Stimulated activated CD8-positive, alpha-beta memory T cell treated with anti-CD3 and anti-CD28 coated beads, Interleukin-7, amount 100 ng/mL, for 4 hours (primary cell): ENCODE results near the gene MLF1.
A peak's percentile ranks its signal among the peaks of the same experiment; 100 is the strongest.
"Not testable (repeated sequence)": the region's sequence is repeated elsewhere in the genome, so short reads cannot be mapped to it uniquely, and the experiment has no call there.

Experiments used
- DNase-seq, 2 donors: peaks; one replicate each; pipeline ENCODE4 v3.0.0-alpha.2; 2020; ENCODE audit warnings: low read depth in 2 of 2

MLF1 gene, protein sequence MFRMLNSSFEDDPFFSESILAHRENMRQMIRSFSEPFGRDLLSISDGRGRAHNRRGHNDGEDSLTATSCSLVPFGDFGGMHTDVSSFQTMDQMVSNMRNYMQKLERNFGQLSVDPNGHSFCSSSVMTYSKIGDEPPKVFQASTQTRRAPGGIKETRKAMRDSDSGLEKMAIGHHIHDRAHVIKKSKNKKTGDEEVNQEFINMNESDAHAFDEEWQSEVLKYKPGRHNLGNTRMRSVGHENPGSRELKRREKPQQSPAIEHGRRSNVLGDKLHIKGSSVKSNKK

DNA sequence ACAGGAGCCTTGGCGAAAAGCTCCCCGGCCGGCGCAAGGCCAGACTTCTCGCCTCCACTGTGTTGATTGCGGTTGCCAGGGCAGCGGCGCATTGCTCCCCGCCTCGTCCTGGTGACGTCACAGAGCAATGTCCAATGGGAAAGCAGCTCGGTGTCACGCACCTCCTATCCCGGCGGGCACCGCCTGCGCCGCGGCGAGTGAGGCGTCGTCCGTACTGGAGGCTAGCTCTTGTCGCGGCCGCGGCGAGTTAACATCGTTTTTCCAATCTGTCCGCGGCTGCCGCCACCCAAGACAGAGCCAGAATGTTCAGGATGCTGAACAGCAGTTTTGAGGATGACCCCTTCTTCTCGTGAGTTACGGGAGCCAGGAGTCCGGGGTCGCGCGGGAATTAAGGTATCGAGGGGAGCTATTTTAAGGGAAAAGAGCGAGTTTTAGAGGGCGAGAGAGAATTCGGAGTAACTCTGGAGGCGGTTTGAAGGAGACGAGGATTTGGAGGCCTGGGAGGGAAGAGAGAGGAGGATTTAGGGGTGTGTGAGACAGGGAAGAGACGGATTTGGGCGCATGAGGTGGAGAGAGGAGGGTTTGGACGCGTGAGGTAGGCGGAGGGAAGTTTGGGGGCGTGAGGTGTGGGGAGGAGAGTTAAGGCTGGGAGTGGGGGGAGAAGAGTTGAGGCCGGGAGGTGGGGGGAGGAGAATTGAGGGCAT is at the start of gene MLF1:
Gene MLF1, plus strand, starts transcription at position 196 of the 704 bp plus-strand sequence. Its CDS starts 107 bp downstream, at position 303.
- peak; percentile 64 to 68 for DNase-seq

DNA sequence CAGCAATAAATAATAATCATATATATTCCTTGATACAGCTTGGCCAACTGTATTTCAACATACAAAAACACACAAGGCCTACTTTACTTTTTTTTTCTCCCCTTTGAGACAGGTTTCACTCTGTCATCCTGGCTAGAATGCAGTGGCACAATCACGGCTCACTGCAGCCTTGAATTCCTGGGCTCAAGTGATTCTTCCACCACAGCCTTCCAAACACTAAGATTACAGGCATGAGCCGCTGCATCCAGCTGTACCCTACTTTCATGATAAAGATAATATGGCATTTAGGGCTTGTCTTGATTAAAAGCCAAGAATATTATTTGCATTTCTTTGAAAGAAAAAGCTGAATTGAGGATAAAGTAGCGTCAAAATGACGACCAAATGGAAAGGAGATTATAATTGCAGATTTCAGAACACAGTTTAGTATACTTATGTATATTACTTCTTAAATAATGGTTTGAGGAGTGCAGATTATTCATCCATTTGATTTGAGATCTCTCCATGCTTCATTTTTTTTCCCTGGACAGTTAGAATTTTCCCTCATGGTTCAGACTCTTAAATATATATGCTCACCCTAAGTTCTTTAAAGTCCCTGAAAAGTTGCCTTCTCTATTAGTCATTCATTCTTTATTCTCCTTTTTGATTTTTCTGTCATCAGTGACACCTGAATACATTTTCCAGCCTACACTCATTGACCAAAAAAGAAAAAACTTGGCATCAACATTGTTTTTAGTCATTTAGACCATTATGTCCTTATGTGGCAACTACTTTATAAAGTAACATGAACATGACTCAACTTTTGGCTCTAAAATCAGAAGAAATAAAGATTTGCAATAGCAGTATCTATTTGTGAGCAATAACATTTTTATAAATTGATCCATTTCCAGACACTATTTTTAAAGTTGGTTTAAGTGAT is 48.5 kb upstream of the MLF1 start:
- no peak for DNase-seq

DNA sequence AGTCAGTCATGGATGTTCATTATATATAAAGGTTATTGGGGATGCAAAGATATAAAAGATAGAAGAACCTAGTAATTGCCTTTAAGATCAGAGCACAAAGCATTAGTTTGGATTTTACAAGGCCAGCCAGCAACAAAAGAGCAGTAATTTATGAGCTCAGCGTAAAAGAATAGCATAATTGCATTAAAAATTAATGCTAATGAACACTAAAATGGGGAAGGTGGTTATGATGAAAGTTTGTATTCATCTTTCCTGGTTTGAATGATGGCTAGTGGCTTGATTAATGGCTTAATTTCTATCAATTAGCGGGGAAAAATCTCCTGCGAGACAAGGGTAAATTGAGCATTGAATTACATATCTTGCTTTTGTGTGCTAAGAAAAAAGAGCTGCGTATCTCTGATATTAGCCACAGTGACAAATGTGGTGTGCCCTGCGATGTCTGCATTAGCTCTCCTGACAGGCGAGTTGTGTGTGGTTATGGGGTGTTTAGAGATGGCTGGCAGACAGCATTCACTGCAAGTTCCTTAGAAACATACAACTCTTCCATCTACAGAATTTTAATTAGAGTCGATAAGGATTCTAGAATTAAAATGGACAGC is 42.8 kb upstream of the MLF1 start:
- DNase-seq, result no peak

DNA sequence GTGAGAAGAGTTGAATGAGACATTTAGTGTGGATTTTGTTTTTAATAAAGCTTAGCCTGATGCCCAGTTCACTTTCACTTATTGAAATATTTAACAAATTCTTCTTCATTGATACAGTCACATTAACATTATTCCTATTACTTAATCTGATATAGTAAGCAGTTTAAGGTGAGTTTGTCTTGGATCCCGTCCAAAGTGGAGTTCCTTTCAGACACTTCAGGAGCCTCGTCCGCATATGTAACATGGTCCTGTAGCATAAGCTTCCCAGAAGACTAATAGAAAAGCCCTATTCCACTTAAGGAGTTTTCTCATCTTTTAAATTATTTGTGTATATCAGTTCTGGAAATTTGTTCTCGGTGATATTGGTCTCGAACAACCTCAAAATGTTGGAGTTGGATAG is 39.7 kb upstream of the MLF1 start:
- DNase-seq, result no peak

DNA sequence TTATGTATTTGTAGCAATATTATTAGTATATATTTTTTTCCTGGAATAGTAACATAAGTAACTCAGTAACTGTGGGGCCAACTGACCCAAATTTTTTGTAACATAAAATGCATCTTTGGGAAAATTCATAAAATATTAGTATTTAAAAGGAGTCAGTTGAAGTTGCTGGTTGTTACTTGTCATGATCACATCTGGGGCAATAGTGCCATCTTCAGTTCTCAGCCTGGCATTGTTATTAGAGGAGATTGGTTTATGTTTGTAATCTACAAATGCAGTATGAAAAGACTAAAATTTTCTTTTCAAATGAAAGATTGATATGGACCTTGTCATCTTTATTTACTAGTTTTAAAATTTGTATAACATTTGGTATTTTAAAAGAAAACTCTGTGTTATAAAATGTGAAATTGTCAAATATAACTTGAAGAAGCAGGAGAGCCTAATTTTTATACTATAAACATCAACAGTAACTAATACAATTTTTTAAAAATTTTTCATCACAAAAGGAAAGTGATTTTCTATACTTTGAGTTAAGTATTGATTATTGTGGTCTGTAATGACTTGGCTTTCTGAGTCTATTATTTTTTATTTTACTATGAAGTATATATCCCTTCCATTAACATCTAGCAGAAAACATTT is 38.8 kb upstream of the MLF1 start:
- no peak for DNase-seq

DNA sequence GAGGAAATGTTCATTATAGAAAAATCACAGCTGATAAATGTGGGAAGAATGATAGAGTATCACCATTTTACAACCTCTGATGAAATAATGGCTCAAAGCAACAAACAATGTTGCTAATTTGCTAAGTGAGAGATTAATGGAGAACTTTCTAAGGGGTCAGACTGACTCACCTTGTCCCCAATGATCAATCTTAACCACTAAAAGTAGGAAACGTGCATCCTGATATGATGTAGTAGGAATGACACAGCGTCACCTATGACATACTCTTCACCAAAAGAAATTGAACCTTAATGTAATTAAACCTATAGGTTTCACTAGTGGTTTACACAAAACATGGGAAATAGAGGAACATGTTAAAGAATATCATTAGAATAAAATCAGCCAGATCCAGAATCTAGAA is 35.1 kb upstream of the MLF1 start:
- no peak for DNase-seq

DNA sequence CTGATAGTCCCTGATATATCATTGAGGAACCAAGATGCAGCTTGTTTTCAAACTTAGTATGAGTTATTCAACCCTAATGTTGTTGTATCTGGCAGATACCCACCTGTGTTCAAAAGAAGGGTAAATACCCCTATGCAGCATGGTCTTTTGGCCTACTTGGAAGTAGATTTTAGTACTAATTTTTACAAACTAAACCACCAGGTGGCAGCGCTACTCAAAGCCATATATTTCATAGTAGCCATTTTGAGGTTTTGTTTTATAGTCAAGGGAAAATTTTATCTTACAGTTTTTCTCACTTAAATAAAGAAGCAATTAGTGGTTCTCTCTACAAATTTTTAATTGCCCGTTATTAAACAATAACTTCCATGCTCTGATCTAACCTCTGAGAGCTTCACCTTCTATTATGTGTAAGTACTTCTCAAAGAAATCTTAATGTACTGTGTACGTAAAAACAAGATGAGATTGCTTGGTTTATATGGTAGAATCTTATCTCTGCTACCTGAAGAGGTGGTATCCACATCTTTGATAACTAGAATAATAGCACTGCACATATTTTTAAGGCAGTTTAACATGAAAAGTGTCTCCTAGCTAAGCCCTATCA is 31.5 kb upstream of the MLF1 start:
- peak in 1 of 2 donors; percentile 5 for DNase-seq

DNA sequence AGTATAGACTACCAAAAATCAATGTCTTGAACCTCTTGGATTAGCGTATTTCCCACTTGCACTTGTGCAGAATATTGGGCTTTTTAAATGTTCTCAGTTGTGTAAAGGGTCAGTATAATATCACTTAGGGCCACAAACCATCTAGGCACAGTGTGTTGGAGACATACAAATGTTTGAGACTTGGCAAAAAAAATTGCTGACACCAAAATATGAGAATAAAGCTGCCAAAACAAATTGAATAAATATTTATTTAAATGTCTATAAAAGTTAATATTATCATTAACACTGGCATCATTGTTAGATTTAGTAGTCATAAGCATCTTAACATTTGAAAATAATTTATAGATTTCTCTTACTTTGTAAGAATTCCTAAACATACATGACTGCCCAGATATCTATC is 30.9 kb upstream of the MLF1 start:
- no peak for DNase-seq

DNA sequence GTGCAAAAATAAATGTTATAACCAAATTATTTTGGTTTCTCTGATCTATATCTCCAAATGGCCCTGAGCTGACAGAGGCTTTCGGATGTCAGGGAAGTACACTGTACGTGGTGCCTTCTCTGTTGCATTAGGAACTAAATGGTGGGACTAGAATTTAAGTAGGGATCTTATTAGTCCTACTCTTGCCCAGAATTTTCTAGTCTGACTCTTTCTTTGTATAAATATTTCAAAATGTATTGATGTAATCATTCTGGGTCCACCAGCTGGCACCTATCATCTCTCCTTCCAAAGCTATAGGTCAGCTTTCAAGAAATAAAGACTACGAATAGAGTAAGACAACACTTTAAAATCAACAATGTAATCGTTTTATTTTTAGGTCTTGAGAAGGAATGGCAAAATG is 22.3 kb upstream of the MLF1 start:
- no peak for DNase-seq

DNA sequence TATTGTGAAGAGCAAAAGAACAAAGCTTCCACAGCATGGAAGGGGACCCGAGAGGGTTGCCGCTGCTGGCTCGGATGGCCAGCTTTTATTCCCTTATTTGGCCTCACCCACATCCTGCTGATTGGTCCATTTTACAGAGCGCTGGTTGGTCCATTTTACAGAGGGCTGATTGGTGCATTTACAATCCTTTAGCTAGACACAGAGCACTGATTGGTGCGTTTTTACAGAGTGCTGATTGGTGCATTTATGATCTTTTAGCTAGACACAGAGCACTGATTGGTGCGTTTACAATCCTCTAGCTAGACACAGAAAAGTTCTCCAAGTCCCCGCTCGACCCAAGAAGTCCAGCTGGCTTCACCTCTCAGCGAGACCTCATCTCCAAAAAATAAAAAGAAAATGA is 21.1 kb upstream of the MLF1 start:
- not testable (repeated sequence) for DNase-seq

DNA sequence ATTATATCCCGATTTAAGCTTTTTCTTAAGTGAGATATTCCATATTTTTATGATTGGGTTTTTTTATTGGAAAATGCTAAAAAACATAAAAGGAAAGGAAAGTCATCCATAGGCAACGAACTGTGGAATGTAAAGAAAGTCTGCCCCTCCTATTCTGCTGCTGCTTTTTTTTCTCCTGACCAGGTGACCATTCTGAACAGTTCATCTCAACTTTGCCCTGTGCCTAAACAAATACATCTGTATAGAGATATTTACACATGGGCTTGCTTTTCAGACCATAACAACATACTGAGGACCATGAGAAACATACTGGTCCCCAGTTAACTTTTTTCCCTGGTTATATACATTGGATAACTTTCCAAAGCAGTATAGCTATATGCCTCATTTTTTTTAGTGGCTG is 18.9 kb upstream of the MLF1 start:
- no peak for DNase-seq

DNA sequence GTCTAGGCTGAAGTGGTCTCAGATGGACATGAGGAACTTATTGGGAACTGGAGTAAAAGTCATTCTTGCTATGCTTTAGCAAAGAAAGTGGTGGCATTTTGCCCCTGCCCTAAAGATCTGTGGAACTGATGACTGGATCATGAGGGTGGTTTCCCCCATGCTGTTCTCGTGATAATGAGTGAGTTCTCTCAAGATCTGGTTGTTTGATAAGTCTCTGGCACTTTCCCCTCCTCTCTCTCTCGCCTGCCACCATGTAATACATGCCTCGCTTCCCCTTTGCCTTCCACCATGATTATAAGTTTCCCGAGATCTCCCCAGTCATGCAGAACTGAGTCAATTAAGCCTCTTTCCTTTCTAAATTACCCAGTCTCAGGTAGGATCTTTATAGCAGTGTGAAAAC is 11.5 kb upstream of the MLF1 start:
- DNase-seq, result no peak

DNA sequence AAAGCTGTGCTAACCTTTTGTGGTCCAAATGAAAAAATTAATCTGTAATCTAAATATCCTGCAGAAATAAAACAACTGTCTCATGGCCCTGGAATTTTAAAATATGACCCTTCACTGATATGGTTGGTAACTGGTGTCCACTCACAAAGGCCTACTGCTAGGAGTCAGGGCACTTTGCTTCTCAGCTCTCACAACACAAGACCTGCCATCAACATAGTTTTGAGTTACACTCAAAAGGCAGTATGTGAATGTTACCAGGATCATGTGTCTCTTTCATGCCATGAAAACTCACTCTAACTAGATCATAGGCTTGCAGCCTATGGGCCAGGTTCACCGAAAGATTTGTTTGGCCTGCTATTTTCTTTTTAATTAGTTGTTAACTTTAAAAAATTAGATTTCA is 10.0 kb upstream of the MLF1 start:
- no peak for DNase-seq

DNA sequence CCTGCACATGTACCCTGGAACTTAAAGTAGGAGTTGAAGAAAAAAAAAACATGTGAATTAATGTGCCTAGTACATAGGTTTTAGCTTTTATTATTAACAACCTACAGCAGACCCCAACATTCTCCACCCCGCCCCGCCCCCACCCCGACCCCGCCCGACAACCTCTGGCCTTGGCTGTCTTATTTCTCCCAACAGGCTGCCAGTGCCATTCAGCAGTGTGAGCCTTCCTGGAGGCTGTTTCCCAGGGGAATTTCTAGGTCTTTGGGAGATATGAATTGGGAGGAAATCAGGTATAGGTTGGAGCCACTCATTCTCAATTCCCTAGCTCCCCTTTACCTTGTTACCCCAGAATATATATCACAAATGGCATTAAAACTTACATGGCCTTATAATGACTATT is 8.3 kb upstream of the MLF1 start:
- DNase-seq, result no peak

DNA sequence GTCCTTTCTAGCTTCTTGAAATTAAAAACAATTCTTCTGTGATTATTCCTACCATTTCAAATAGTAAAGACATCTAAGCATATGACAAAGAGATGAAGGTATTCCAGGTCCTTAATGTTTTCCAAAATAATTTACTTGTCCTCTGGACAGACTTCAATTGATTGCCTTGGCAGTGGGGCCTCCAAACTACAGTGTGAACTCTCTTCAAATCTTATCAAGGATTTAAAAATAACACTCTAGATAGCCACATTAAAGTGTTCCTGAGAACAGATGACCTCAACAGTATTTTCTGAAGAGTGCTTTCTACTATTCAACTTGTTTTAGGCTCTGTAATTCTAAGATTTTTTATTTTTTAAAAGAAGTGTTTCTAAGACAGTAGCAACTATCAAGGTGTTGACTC is 7.9 kb upstream of the MLF1 start:
- no peak for DNase-seq

DNA sequence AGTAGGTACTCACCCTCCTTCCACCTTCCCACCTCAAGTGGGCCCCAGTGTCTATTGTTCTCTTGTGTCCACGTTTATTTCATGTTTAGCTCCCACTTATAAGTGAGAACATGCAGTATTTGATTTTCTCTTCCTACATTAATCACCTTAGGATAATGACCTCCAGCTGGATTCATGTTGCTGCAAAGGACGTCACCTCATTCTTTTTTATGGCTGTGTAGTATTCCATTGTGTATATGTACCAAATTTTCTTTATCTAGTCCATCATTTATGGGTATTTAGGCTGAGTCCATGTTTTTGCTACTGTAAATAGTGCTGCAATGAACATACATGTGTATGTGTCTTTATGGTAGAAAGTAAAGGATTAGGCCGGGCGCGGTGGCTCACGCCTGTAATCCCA is 5.9 kb upstream of the MLF1 start:
- DNase-seq, result no peak

DNA sequence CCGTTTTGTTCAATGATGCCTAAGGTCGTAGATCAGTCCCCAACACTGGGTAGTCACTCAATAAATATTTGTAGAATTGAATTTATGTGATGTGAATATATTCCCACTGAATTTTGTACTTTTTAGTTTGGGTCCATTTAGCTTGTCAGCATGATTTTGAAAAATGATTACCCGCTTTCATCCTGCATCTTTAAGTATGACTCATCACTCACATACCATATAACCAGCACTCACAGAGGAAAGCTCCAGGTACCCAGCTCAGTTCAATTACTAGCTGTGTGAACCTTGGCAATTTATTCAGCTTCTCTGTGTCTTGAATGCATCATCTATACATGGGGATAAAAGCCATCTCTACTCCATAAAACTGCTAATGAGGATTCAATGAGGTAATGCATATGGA is 2.2 kb upstream of the MLF1 start:
- DNase-seq, result no peak

DNA sequence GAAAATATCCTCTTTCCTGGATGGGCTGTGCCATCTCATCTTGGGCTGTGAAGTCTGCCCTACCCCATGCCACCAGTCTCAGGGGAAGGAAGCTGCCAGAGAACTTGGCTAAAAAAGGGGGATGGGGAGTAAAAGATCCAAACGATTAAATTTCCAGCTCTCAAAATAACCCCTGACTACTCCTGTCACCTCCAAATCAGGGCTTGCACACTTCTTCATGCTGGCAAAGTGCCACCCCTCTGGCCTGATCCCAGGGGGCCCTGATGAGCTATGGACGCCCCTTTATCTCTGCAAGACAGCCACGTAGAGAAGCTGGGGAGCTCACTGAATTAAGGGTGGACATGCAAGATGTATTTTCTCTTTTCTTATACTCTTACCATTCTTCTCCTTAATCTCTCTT is 1.2 kb upstream of the MLF1 start:
- DNase-seq, result no peak

DNA sequence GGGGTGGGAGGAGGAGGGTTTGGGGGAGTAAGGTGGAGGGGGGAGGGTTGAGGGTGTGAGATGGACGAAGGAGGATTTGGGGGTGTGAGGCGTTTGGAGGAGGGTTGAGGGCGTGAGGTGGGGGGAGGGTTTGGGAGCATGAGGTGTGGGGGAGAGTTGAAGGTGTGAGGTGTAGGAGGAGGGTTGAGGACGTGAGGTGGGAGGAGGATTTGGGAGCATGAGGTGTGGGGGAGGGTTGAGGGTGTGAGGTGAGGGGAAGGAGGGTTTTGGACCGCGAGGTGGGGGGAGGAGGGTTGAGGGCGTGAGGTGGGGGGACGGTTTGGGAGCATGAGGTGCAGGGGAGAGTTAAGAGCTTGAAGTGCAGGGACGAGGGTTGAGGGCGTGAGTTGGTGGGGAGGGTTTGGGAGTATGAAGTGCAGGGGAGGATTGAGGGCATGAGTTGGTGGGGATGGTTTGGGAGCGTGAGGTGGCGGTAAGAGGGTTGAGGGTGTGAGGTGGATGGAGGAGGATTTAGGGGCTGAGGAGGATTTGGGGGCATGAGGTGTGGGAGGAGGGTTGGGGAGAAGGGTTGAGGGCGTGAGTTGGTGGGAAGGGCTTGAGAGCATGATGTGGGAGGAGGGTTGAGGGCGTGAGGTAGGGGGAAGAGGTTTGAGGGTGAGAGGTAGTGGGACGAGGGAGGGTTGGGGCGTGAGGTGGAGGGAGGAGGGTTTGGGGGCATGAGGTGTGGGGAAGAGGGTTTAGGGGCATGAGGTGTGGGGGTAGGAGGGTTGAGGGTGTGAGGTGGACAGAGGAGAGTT is 1.2 kb downstream of the MLF1 start:
- DNase-seq, result no peak

DNA sequence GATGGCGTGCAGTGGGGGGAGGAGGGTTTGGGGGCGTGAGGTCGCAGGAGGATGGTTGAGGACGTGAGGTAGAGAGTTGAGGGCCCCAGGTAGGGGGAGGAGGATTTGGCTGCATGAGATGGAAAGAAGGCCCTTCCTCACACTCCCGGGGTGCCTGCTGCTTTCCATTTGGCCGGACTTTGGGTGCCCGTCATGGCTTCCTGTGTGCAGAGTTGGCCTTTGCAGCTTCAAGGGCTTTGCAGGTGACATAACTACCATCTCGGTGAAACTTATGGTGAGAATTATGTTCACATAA is 1.7 kb downstream of the MLF1 start:
- no peak for DNase-seq

DNA sequence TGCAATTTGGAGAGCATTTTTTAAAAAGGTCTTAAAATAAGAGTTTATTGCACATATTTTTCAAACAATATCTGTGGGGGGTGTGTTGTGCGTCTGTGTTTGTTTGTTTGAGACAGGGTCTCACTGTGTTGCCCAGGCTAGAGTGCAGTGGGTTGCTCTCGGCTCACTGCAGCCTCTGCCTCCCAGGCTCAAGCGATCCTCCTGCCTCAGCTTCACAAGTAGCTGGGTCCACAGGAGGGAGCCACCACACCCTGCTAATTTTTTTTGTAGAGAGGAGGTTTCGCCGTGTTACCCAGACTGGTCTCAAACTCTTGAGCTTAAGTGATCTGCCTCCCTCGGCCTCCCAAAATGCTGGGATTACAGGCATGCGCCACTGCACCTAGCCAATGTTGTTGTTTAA is 2.7 kb downstream of the MLF1 start:
- no peak for DNase-seq
